Peyer's patch (tissue), 4 donors: ENCODE results near the gene EVC. TPM values are rescaled to one million over a fixed set of nuclear protein-coding genes. Genes with fewer than 3 reads are reported as not detected.

Experiments used
- DNase-seq, 3 donors: peaks; one replicate each; pipeline ENCODE4 v3.0.0-alpha.2; 2017 to 2019
- H3K27ac ChIP-seq, 4 donors: fragments of 200-600 bp; sonication (generic); one replicate each; pipeline ENCODE4 v1.5.1; 2016 to 2019
- H3K27me3 ChIP-seq, 2 donors: fragments of 200-600 bp; sonication (generic); one replicate each; pipeline ENCODE4 v1.5.1; 2019
- H3K36me3 ChIP-seq, 3 donors: fragments of 200-600 bp; sonication (generic); one replicate each; pipeline ENCODE4 v1.5.1; 2016 to 2019
- H3K4me1 ChIP-seq, 4 donors: fragments of 200-600 bp; sonication (generic); one replicate each; pipeline ENCODE4 v1.5.1; 2016 to 2019
- H3K4me3 ChIP-seq, 4 donors: fragments of 200-600 bp; sonication (generic); 1 replicate in 3 of 4; 2 replicates in 1 of 4; pipeline ENCODE4 v1.5.1; 2016 to 2019; ENCODE audit warnings: mild to moderate bottlenecking in 1 of 4
- H3K9me3 ChIP-seq, 4 donors: fragments of 200-600 bp; sonication (generic); one replicate each; pipeline ENCODE4 v1.5.1; 2016 to 2019; ENCODE audit warnings: mild to moderate bottlenecking in 1 of 4
- POLR2A ChIP-seq, 2 donors: fragments of 450-650 bp; IDR thresholded peaks; one replicate each; pipeline ENCODE4 v1.5.1; 2017; ENCODE audit warnings: antibody characterized with exemption in 2 of 2, mild to moderate bottlenecking in 2 of 2, moderate library complexity in 2 of 2
- total RNA-seq, 4 donors: library from RNA; depleted of rRNA; stranded (reverse); fragments of >200 nt; gene quantifications; one replicate each; pipeline ENCODE4 v1.1.0, GENCODE V29; 2016
- TF ChIP-seq, protein P1 (sequence below), 6 experiments: fragments of 450-650 bp in 4 of 6; fragments of 200-600 bp in 2 of 6; sonication (generic) in 1 of 6; IDR thresholded peaks; one replicate each; pipeline ENCODE4 v1.5.1; 2017 to 2019; ENCODE audit warnings: antibody characterized with exemption in 6 of 6, mild to moderate bottlenecking in 3 of 6, moderate library complexity in 1 of 6

Gene EVC
- total RNA-seq, 4 donors from 2014 or later, result 1.6 to 40.4 (median 4.4) TPM

DNA sequence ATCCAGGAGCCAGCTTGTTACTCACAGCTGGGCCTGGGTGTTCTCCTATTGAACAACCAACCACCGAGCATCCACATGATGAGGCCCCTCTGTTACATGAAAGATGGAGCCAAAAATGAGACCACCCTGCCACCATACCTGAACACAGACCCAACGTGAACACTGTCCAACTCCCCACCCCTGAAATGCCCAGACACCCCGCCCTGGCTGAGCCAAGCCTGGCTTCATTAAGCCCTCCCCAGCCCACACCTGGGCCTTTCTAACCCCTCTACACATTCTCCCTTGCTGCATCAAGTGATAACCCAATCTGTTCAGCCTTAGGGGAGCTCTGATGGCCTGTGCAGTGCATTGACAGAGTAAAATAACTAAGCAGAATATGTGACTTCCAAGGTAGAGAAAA, 80.7 kb downstream of the EVC start:
- H3K27me3 ChIP-seq, result no peaks in the 10 kb centered on the region
- peak in 2 of 3 donors; percentile 13 to 22 for DNase-seq
- no peak overlapping the region for H3K4me3 ChIP-seq
- TF ChIP-seq, protein P1, sequence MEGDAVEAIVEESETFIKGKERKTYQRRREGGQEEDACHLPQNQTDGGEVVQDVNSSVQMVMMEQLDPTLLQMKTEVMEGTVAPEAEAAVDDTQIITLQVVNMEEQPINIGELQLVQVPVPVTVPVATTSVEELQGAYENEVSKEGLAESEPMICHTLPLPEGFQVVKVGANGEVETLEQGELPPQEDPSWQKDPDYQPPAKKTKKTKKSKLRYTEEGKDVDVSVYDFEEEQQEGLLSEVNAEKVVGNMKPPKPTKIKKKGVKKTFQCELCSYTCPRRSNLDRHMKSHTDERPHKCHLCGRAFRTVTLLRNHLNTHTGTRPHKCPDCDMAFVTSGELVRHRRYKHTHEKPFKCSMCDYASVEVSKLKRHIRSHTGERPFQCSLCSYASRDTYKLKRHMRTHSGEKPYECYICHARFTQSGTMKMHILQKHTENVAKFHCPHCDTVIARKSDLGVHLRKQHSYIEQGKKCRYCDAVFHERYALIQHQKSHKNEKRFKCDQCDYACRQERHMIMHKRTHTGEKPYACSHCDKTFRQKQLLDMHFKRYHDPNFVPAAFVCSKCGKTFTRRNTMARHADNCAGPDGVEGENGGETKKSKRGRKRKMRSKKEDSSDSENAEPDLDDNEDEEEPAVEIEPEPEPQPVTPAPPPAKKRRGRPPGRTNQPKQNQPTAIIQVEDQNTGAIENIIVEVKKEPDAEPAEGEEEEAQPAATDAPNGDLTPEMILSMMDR (IDR thresholded peaks at IDR 0.05), result no peak
- no peak for TF ChIP-seq POLR2A (IDR thresholded peaks at IDR 0.05)
- no peak overlapping the region for H3K27ac ChIP-seq
- no peaks in the 10 kb centered on the region for H3K4me1 ChIP-seq
- no peaks in the 10 kb centered on the region for H3K9me3 ChIP-seq
- peaks cover 0 to 5% (median 0%) of the 10 kb centered on the region in 3 donors for H3K36me3 ChIP-seq

DNA sequence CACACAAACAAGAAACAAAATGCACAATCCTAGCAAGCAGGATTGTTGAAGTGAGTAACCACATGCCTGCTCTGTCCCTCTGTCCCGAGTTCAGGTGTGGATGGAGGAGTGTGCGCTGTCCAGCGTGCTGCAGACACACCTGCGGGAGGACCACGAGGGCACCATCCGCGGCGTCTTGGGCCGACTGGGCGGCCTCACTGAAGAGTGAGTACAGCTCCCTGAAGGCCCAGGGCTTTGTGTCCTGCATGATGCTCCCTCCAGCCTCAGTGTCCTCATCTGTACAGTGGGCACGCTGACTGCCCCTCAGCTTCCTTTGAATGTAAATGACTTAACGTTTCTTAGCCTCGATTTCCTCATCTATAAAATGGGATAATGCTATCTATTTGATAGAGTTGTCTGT, 82.5 kb downstream of the EVC start:
- Histone ChIP-seq H3K4me1 (no peaks in the 10 kb centered on the region), H3K4me3 (no peak overlapping the region), H3K27me3 (no peaks in the 10 kb centered on the region), H3K27ac (no peak overlapping the region), H3K9me3 (no peaks in the 10 kb centered on the region), H3K36me3 (peaks cover 0 to 8% (median 0%) of the 10 kb centered on the region in 3 donors)
- TF ChIP-seq POLR2A (IDR thresholded peaks at IDR 0.05), result no peak
- TF ChIP-seq, protein P1 (IDR thresholded peaks at IDR 0.05), result no peak
- peak in 2 of 3 donors; percentile 9 to 38 for DNase-seq

DNA sequence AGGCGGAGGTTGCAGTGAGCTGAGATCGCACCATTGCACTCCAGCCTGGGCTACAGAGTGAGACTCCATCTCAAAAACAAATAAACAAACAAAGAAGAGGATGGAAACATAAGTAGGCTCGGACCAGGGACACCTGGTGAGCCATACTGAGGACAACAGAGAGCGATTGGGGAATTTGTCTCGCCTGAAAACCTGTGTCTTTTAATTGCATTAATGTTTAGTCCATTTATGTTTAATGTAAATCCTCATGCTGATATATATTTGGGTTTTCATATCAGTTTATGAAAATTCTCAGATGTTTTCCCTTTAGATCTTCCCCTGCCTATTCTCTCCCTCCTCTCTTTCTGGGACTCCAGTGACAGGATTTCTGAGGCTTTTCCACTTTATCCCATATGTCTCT, 84.6 kb downstream of the EVC start:
- TF ChIP-seq, protein P1 (IDR thresholded peaks at IDR 0.05), result no peak
- no peak for TF ChIP-seq POLR2A (IDR thresholded peaks at IDR 0.05)
- Histone ChIP-seq H3K4me1 (no peaks in the 10 kb centered on the region), H3K9me3 (no peaks in the 10 kb centered on the region), H3K36me3 (peaks cover 0 to 8% (median 0%) of the 10 kb centered on the region in 3 donors), H3K27ac (no peak overlapping the region), H3K27me3 (no peaks in the 10 kb centered on the region), H3K4me3 (no peak overlapping the region)
- no peak for DNase-seq

DNA sequence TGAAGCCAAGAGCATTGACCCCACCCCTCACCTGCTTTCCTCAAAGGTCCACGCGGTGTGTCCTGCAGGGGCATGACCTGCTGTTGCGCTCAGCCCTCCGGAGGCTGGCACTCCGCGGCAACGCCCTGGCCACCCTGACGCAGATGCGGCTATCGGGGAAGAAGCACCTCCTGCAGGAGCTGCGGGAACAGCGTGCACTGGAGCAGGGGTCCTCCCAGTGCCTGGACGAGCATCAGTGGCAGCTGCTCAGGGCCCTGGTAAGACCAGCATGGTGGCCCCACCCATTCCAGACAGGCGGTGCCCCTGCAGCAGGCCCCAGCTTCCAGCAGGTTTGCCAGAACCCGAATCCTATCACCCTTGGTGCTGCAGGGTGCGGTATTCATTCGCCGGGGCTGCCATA, 86.0 kb downstream of the EVC start:
- TF ChIP-seq POLR2A (IDR thresholded peaks at IDR 0.05), result no peak
- TF ChIP-seq, protein P1 (IDR thresholded peaks at IDR 0.05), result no peak
- Histone ChIP-seq H3K27me3 (no peaks in the 10 kb centered on the region), H3K27ac (no peak overlapping the region), H3K4me1 (no peaks in the 10 kb centered on the region), H3K4me3 (no peak overlapping the region), H3K9me3 (no peaks in the 10 kb centered on the region), H3K36me3 (peaks cover 0 to 8% (median 0%) of the 10 kb centered on the region in 3 donors)
- DNase-seq, result peak in 1 of 3 donors; percentile 36

DNA sequence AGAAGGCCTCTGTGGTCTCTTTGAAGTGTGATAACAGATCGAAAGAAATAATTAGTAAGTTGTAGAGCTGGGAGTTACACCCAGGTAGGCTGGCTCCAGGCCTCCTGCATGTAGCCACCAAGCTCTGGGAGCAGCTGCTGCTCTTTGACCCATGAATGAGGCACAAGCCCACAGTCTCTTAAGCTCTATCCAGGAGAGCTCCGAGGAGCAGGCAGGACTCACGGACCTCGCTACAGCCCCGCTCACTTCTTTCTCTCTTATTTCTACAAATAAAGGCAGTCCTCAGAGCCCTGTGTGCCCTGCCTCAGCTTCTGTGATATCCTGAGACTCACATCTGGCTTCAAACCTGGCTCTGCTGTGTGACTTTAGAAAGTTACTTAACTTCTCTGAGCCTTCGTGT, 86.9 kb downstream of the EVC start:
- TF ChIP-seq, protein P1 (IDR thresholded peaks at IDR 0.05), result no peak
- TF ChIP-seq POLR2A (IDR thresholded peaks at IDR 0.05), result no peak
- H3K4me3 ChIP-seq, result no peak overlapping the region
- peaks cover 0 to 8% (median 0%) of the 10 kb centered on the region in 3 donors for H3K36me3 ChIP-seq
- no peaks in the 10 kb centered on the region for H3K4me1 ChIP-seq
- no peak overlapping the region for H3K27ac ChIP-seq
- H3K27me3 ChIP-seq, result no peaks in the 10 kb centered on the region
- peak in 1 of 3 donors; percentile 7 for DNase-seq
- no peaks in the 10 kb centered on the region for H3K9me3 ChIP-seq

DNA sequence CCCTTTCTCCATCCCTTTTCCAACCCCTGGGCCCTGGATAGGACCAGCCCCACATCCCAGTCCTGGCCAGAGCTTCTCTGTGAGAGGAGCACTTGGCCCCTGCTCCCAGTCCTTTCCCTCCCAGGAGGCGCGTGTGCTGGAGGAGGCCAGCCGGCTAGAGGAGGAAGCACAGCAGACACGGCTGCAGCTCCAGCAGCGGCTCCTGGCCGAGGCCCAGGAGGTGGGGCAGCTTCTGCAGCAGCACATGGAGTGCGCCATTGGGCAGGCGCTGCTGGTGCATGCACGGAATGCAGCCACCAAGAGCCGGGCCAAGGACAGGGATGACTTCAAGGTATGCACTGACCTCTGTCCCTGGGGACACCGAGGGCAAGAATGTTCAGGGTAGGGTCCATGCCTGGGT, 87.5 kb downstream of the EVC start:
- no peak for DNase-seq
- Histone ChIP-seq H3K27ac (no peak overlapping the region), H3K9me3 (no peaks in the 10 kb centered on the region), H3K36me3 (peaks cover 0 to 8% (median 0%) of the 10 kb centered on the region in 3 donors), H3K4me3 (no peak overlapping the region), H3K4me1 (no peaks in the 10 kb centered on the region), H3K27me3 (no peaks in the 10 kb centered on the region)
- TF ChIP-seq, protein P1 (IDR thresholded peaks at IDR 0.05), result no peak
- no peak for TF ChIP-seq POLR2A (IDR thresholded peaks at IDR 0.05)
